GM12878 (cell line): ENCODE data around the gene LPCAT2. TPM values are rescaled to one million over a fixed set of nuclear protein-coding genes. Genes with fewer than 3 reads are reported as not detected.

Experiments used
- ATAC-seq: fragments of 200-7000 bp; cut with Tn5 transposase; 3 replicates; pipeline ENCODE4 v1.9.1; 2020; ENCODE audit warnings: mild to moderate bottlenecking, moderate library complexity
- BruUV-seq: library from RNA; stranded (reverse); fragments of 400-500 nt; replicated peaks from 2 replicates; lab custom pipeline; 2021; lab: Mats Ljungman, UMichigan
- CTCF ChIA-PET: fragments of 300-600 bp; sonication (Branson Sonifier 250); formaldehyde crosslinking; extraction: SDS; loops from one replicate; lab custom pipeline; 2021; ENCODE audit warnings: inconsistent platforms; lab: Yijun Ruan, JAX
- POLR2A ChIA-PET: fragments of 350-600 bp; formaldehyde crosslinking; extraction: SDS; loops from one replicate; lab custom pipeline; 2021; ENCODE audit warnings: inconsistent platforms; lab: Charles Lee
- RAD21 ChIA-PET: fragments of 300-600 bp; sonication (Branson Sonifier 250); formaldehyde crosslinking; loops from one replicate; lab custom pipeline; 2023; ENCODE audit warnings: antibody characterized with exemption; ENCODE audit not compliant: unreplicated experiment; lab: Charles Lee
- SMC1A ChIA-PET: fragments of 300-600 bp; sonication (Branson Sonifier 250); formaldehyde crosslinking; loops from one replicate; lab custom pipeline; 2023; ENCODE audit not compliant: unreplicated experiment, uncharacterized antibody; lab: Charles Lee
- DNase-seq: peaks from one replicate; pipeline ENCODE4 v3.0.0-alpha.2; 2011; ENCODE audit warnings: low read depth, low spot score
- FAIRE-seq: peaks from 3 replicates; lab custom pipeline; 2011; peaks lifted over from hg19 to GRCh38; lab: Jason Lieb, UNC
- H2AFZ ChIP-seq: 2 replicates; pipeline ENCODE4 v1.6.0; 2011; ENCODE audit warnings: low read depth, low read length, control low read depth; ENCODE audit not compliant: control insufficient read depth
- H3K27ac ChIP-seq: 2 replicates; pipeline ENCODE4 v1.5.1; 2011; ENCODE audit warnings: control low read depth; ENCODE audit not compliant: control insufficient read depth, insufficient read depth
- H3K27me3 ChIP-seq, 2 experiments: replicated peaks in 1 of 2; 2 replicates each; pipeline versions ENCODE4 v1.6.0 to v1.6.1; 2011; ENCODE audit warnings: low read length in 1 of 2; ENCODE audit not compliant: control insufficient read depth in 2 of 2, insufficient read depth in 2 of 2
- H3K36me3 ChIP-seq, 2 experiments: 2 replicates each; pipeline ENCODE4 v1.5.1; 2011; ENCODE audit warnings: low read length in 1 of 2; ENCODE audit not compliant: control insufficient read depth in 2 of 2, insufficient read depth in 2 of 2
- H3K4me1 ChIP-seq: 2 replicates; pipeline ENCODE4 v1.6.1; 2011; ENCODE audit warnings: mild to moderate bottlenecking, low read length, moderate library complexity, mixed read lengths; ENCODE audit not compliant: control insufficient read depth, insufficient read depth
- H3K4me2 ChIP-seq: 2 replicates; pipeline ENCODE4 v1.6.0; 2011; ENCODE audit warnings: control low read depth; ENCODE audit not compliant: control insufficient read depth, insufficient read depth
- H3K4me3 ChIP-seq: fragments of 200-600 bp; sonication (generic); 2 replicates; pipeline ENCODE4 v1.5.1; 2016
- H3K79me2 ChIP-seq: 2 replicates; pipeline ENCODE4 v1.6.0; 2011; ENCODE audit warnings: low read length; ENCODE audit not compliant: control insufficient read depth, insufficient read depth
- H3K9ac ChIP-seq: 2 replicates; pipeline ENCODE4 v1.8.0; 2011; ENCODE audit warnings: low read length, control low read depth, mixed read lengths; ENCODE audit not compliant: control insufficient read depth, insufficient read depth
- H3K9me3 ChIP-seq: replicated peaks from 3 replicates; pipeline ENCODE4 v1.5.1; 2011; ENCODE audit warnings: mild to moderate bottlenecking, low read length; ENCODE audit not compliant: control insufficient read depth, insufficient read depth
- H4K20me1 ChIP-seq: 2 replicates; pipeline ENCODE4 v1.6.0; 2011; ENCODE audit not compliant: control insufficient read depth, insufficient read depth
- BRCA1 ChIP-seq: IDR thresholded peaks from 2 replicates; pipeline ENCODE4 v1.6.1; 2011; ENCODE audit warnings: low read depth, low read length, improper control_type of control experiment
- CBX3 ChIP-seq: fragments of 200-600 bp; sonication (generic); IDR thresholded peaks from 2 replicates; pipeline ENCODE4 v1.6.1; 2016; ENCODE audit warnings: low read depth, borderline replicate concordance
- CREM ChIP-seq: IDR thresholded peaks from 2 replicates; pipeline ENCODE4 v1.6.1; 2014; ENCODE audit warnings: antibody characterized with exemption, low read depth
- IKZF1 ChIP-seq: fragments of 450-650 bp; conservative IDR thresholded peaks from 2 replicates; pipeline ENCODE4 v1.6.1; 2017; ENCODE audit warnings: antibody characterized with exemption, mild to moderate bottlenecking
- JUND ChIP-seq: IDR thresholded peaks from 2 replicates; pipeline ENCODE4 v1.6.1; 2012; ENCODE audit warnings: low read depth, mild to moderate bottlenecking, low read length, improper control_type of control experiment, moderate library complexity
- KDM1A ChIP-seq: fragments of 200-600 bp; sonication (generic); IDR thresholded peaks from 2 replicates; pipeline ENCODE4 v1.6.1; 2016; ENCODE audit warnings: borderline replicate concordance
- RBBP5 ChIP-seq: fragments of 200-600 bp; sonication (generic); conservative IDR thresholded peaks from 2 replicates; pipeline ENCODE4 v1.6.1; 2016
- SRF ChIP-seq, 2 experiments: IDR thresholded peaks; 2 replicates each; pipeline ENCODE4 v1.6.1; 2011; ENCODE audit warnings: low read depth in 2 of 2, low read length in 2 of 2, mild to moderate bottlenecking in 1 of 2, moderate library complexity in 1 of 2
- ZNF274 ChIP-seq: IDR thresholded peaks from one replicate; pipeline ENCODE4 v1.8.0; 2011; ENCODE audit not compliant: insufficient read length, insufficient read depth
- ZNF622 ChIP-seq: fragments of 450-650 bp; IDR thresholded peaks from 2 replicates; pipeline ENCODE4 v1.6.1; 2017; ENCODE audit warnings: mild to moderate bottlenecking, inconsistent platforms
- WGBS: methylation state at CpG from one replicate; pipeline ENCODE4 v1.1.6; 2016; ENCODE audit warnings: low lambda C conversion rate; ENCODE audit not compliant: insufficient replicate concordance, insufficient coverage; ENCODE audit errors: missing lambda C conversion rate; 5-methylcytosine and 5-hydroxymethylcytosine counted together
- in situ Hi-C: fragments of 300-500 bp; cut with MboI; formaldehyde crosslinking; loops from 9 replicates; pipeline ENCODE4 v1.14.3; 2018; ENCODE audit warnings: mixed read lengths
- intact Hi-C: fragments of 100-400 bp; cut with micrococcal nuclease; formaldehyde crosslinking; loops from one replicate; pipeline ENCODE4 v1.14.2; 2022; ENCODE audit not compliant: unreplicated experiment
- polyA plus RNA-seq, 11 experiments: library from polyadenylated mRNA; depleted of rRNA in 4 of 11; unstranded in 6 of 11; stranded (reverse) in 5 of 11; fragments of >200 nt; fragmentation: Nextera tagmentation in 4 of 11; fragmentation: Illumina TruSeq in 1 of 11; extraction: Ambion mirVana in 4 of 11; extraction: Trizol in 1 of 11; gene quantifications; 1 replicate in 1 of 11; 2 replicates in 10 of 11; pipeline versions ENCODE4 v1.2.1 to v1.2.3, GENCODE V29; 2011 to 2016; ENCODE audit warnings: inconsistent platforms in 2 of 11, missing spikeins in 2 of 11, low read depth in 1 of 11
- total RNA-seq, 4 experiments: library from RNA; depleted of rRNA in 3 of 4; stranded (reverse); fragments of >200 nt in 3 of 4; fragmentation: Illumina TruSeq in 1 of 4; extraction: Trizol in 1 of 4; gene quantifications; 2 replicates each; pipeline versions ENCODE4 v1.2.1 to v1.2.3, GENCODE V29; 2013 to 2021
- TF ChIP-seq, protein P1 (sequence below): fragments of 450-650 bp; IDR thresholded peaks from 2 replicates; pipeline ENCODE4 v1.6.1; 2017; ENCODE audit warnings: borderline replicate concordance
- TF ChIP-seq, protein P2 (sequence below): fragments of 450-650 bp; formaldehyde crosslinking; IDR thresholded peaks from 2 replicates; pipeline ENCODE4 v1.4.0; 2020; ENCODE audit warnings: mild to moderate bottlenecking, moderate library complexity

The LPCAT2 gene
- total and polyA plus RNA-seq, 10 of the 15 experiments (the other 5 are each of a cell fraction or from before 2014, with no cell fraction given), result 0.01 TPM; not detected in 9

DNA sequence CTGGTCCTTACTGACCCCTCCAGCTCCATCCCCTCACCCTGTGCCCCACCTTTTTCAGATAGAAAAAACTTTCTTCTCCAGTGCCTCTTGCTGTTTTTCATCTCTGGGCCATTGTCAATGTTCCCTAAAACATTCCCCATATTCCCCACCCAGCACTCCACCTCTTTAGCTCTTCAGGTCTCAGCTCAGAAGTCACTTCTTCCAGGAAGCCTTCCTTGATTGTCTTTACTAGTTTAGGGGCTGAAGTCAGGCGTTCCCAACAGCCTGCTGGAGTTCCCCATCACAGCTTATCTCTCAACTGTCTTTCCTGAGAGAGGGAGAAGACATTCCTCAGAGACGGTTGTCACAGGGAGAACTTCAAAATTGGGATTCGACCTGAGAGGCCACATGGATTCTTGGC is 31.1 kb upstream of the LPCAT2 start:
- Histone ChIP-seq H3K4me3 (no peak overlapping the region), H4K20me1 (no peaks in the 10 kb centered on the region), H3K27me3 (no peaks in the 10 kb centered on the region; a peak in 1 of 4 replicates), H3K4me1 (no peaks in the 10 kb centered on the region), H3K36me3 (no peaks in the 10 kb centered on the region), H3K4me2 (no peak overlapping the region), H3K27ac (no peak overlapping the region), H3K9ac (no peak overlapping the region), H3K79me2 (no peaks in the 10 kb centered on the region), H3K9me3 (no peaks in the 10 kb centered on the region), H2AFZ (no peak overlapping the region)
- intact Hi-C loops, result no loop called here
- no TSS peak for BruUV-seq
- ChIA-PET SMC1A (no interaction called here), CTCF (interaction anchor here (2.1 kb wide), 1 partner anchor 13 kb away, joined by 6 read pairs; no protein-coding TSS in a partner anchor), POLR2A (no interaction called here), RAD21 (no interaction called here)
- in situ Hi-C loops, result no loop called here
- ATAC-seq, result no peak
- no peak for DNase-seq
- no peak for FAIRE-seq
- TF ChIP-seq RBBP5 (no peak), JUND (no peak)
- 20% methylated on average over 3 of the region's 3 CpGs for WGBS

DNA sequence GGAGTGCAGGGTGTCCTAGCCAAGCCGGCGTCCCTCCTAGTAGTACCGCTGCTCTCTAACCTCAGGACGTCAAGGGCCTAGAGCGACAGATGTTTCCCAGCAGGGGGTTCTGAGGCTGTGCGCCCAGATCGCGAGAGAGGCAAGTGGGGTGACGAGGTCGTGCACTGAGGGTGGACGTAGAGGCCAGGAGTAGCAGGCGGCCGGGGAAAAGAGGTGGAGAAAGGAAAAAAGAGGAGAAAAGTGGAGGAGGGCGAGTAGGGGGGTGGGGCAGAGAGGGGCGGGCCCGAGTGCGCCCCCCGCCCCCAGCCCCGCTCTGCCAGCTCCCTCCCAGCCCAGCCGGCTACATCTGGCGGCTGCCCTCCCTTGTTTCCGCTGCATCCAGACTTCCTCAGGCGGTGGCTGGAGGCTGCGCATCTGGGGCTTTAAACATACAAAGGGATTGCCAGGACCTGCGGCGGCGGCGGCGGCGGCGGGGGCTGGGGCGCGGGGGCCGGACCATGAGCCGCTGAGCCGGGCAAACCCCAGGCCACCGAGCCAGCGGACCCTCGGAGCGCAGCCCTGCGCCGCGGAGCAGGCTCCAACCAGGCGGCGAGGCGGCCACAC is 29.9 kb upstream of the LPCAT2 start, which contains the start of gene MMP2:
Gene MMP2 (plus strand): TSS at position 372 of the 603 bp plus-strand sequence. CDS start 282 bp downstream, outside the sequence.
- Histone ChIP-seq H4K20me1 (no peaks in the 10 kb centered on the region), H2AFZ (no peak within 1 kb of the TSS), H3K4me1 (no peaks in the 10 kb centered on the region), H3K36me3 (no peaks in the 10 kb centered on the region), H3K27me3 (no peaks in the 10 kb centered on the region; a peak in 1 of 4 replicates), H3K4me2 (no peak within 1 kb of the TSS), H3K4me3 (no peak within 1 kb of the TSS), H3K9ac (no peak within 1 kb of the TSS), H3K9me3 (no peaks in the 10 kb centered on the region), H3K27ac (no peak within 1 kb of the TSS), H3K79me2 (no peaks in the 10 kb centered on the region)
- ChIA-PET CTCF (no interaction called here), POLR2A (no interaction called here), RAD21 (no interaction called here), SMC1A (no interaction called here)
- FAIRE-seq, result no peak
- 14% methylated on average over 10 of the region's 46 CpGs for WGBS
- DNase-seq, result no peak
- TF ChIP-seq ZNF622 (no peak), KDM1A (no peak), SRF (IDR thresholded peaks at IDR 0.05; ENCODE audit: low read depth in 2 of 2, low read length in 2 of 2) (no peak), BRCA1 (no peak), IKZF1 (no peak), CREM (no peak), ZNF274 (no peak), CBX3 (no peak)
- TF ChIP-seq, protein P1, sequence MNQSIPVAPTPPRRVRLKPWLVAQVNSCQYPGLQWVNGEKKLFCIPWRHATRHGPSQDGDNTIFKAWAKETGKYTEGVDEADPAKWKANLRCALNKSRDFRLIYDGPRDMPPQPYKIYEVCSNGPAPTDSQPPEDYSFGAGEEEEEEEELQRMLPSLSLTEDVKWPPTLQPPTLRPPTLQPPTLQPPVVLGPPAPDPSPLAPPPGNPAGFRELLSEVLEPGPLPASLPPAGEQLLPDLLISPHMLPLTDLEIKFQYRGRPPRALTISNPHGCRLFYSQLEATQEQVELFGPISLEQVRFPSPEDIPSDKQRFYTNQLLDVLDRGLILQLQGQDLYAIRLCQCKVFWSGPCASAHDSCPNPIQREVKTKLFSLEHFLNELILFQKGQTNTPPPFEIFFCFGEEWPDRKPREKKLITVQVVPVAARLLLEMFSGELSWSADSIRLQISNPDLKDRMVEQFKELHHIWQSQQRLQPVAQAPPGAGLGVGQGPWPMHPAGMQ, result no peak
- TF ChIP-seq, protein P2, sequence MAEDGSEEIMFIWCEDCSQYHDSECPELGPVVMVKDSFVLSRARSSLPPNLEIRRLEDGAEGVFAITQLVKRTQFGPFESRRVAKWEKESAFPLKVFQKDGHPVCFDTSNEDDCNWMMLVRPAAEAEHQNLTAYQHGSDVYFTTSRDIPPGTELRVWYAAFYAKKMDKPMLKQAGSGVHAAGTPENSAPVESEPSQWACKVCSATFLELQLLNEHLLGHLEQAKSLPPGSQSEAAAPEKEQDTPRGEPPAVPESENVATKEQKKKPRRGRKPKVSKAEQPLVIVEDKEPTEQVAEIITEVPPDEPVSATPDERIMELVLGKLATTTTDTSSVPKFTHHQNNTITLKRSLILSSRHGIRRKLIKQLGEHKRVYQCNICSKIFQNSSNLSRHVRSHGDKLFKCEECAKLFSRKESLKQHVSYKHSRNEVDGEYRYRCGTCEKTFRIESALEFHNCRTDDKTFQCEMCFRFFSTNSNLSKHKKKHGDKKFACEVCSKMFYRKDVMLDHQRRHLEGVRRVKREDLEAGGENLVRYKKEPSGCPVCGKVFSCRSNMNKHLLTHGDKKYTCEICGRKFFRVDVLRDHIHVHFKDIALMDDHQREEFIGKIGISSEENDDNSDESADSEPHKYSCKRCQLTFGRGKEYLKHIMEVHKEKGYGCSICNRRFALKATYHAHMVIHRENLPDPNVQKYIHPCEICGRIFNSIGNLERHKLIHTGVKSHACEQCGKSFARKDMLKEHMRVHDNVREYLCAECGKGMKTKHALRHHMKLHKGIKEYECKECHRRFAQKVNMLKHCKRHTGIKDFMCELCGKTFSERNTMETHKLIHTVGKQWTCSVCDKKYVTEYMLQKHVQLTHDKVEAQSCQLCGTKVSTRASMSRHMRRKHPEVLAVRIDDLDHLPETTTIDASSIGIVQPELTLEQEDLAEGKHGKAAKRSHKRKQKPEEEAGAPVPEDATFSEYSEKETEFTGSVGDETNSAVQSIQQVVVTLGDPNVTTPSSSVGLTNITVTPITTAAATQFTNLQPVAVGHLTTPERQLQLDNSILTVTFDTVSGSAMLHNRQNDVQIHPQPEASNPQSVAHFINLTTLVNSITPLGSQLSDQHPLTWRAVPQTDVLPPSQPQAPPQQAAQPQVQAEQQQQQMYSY (CRISPR knock-in tag), result no peak
- in situ Hi-C loops (no loop called here), intact Hi-C loops (no loop called here)
- BruUV-seq, result no TSS peak
- no peak for ATAC-seq
